K562 (cell line): ENCODE results near the gene BCAR3. TPM values are rescaled to one million over a fixed set of nuclear protein-coding genes. Genes with fewer than 3 reads are reported as not detected.

Experiments
- CCNT2 ChIP-seq: IDR thresholded peaks from 2 replicates; pipeline ENCODE4 v1.6.1; 2011; ENCODE audit warnings: borderline replicate concordance, low read depth, mild to moderate bottlenecking, moderate library complexity, mixed read lengths, low read length; ENCODE audit not compliant: insufficient read length; ENCODE audit errors: extremely low read depth
- CHD1 ChIP-seq: fragments of 200-600 bp; sonication (generic); IDR thresholded peaks from one replicate; pipeline ENCODE4 v1.6.1; 2012; ENCODE audit warnings: mild to moderate bottlenecking, moderate library complexity, low read length, inconsistent platforms
- E2F4 ChIP-seq: sonication (generic); formaldehyde crosslinking; IDR thresholded peaks from 2 replicates; pipeline ENCODE4 v1.8.0; 2022; ENCODE audit warnings: mild to moderate bottlenecking, low read depth, missing genetic modification reagents
- FOXJ2 ChIP-seq: fragments of 200-800 bp; sonication (Bioruptor generic); IDR thresholded peaks from 2 replicates; pipeline ENCODE4 v1.6.1; 2016; ENCODE audit warnings: missing genetic modification characterization, missing compliant biosample characterization
- GABPB2 ChIP-seq: fragments of 250-450 bp; sonication (Bioruptor Pico); conservative IDR thresholded peaks from 2 replicates; pipeline ENCODE4 v1.5.1; 2021; ENCODE audit warnings: mild to moderate bottlenecking
- HDGF ChIP-seq: fragments of 450-650 bp; IDR thresholded peaks from 2 replicates; pipeline ENCODE4 v1.6.1; 2016
- KDM2B ChIP-seq: fragments of 250-450 bp; sonication (Bioruptor Pico); IDR thresholded peaks from 2 replicates; pipeline ENCODE4 v1.8.0; 2021; ENCODE audit warnings: mild to moderate bottlenecking, moderate library complexity
- LEF1 ChIP-seq: fragments of 450-650 bp; IDR thresholded peaks from 2 replicates; pipeline ENCODE4 v1.6.1; 2016; ENCODE audit warnings: mild to moderate bottlenecking
- MECOM ChIP-seq: fragments of 250-450 bp; sonication (Bioruptor Pico); IDR thresholded peaks from 2 replicates; pipeline ENCODE4 v1.8.0; 2022; ENCODE audit warnings: inconsistent platforms
- MIER1 ChIP-seq: fragments of 450-650 bp; IDR thresholded peaks from 2 replicates; pipeline ENCODE4 v1.6.1; 2016; ENCODE audit warnings: antibody characterized with exemption, mild to moderate bottlenecking, low read depth
- PHB2 ChIP-seq: fragments of 450-650 bp; IDR thresholded peaks from 2 replicates; pipeline ENCODE4 v1.6.1; 2017; ENCODE audit warnings: low read depth
- PKNOX1 ChIP-seq: fragments of 450-650 bp; IDR thresholded peaks from 2 replicates; pipeline ENCODE4 v1.6.1; 2016
- PTTG1 ChIP-seq: fragments of 450-650 bp; IDR thresholded peaks from 2 replicates; pipeline ENCODE4 v1.6.1; 2016; ENCODE audit warnings: low read depth, mild to moderate bottlenecking, missing genetic modification characterization, missing compliant biosample characterization
- RHOXF2B ChIP-seq: fragments of 250-450 bp; sonication (Bioruptor Pico); conservative IDR thresholded peaks from 2 replicates; pipeline ENCODE4 v1.5.1; 2021
- SMARCC2 ChIP-seq: fragments of 450-650 bp; IDR thresholded peaks from 2 replicates; pipeline ENCODE4 v1.6.1; 2017; ENCODE audit warnings: antibody characterized with exemption, moderate library complexity, mild to moderate bottlenecking, low read depth
- TBP ChIP-seq: optimal IDR thresholded peaks from 2 replicates; pipeline ENCODE3; 2011; ENCODE audit warnings: low read depth, low read length, improper control_type of control experiment
- TOE1 ChIP-seq, 2 experiments: fragments of 450-650 bp in 1 of 2; sonication (generic) in 1 of 2; formaldehyde crosslinking in 1 of 2; IDR thresholded peaks; 2 replicates each; pipeline versions ENCODE4 v1.7.1 to v1.8.0; 2016 to 2022; ENCODE audit warnings: borderline replicate concordance in 2 of 2, mild to moderate bottlenecking in 2 of 2, antibody characterized with exemption in 1 of 2, inconsistent platforms in 1 of 2, low read depth in 1 of 2, missing genetic modification reagents in 1 of 2, moderate library complexity in 1 of 2
- TRIM25 ChIP-seq: fragments of 450-650 bp; IDR thresholded peaks from 2 replicates; pipeline ENCODE4 v1.7.0; 2016; ENCODE audit warnings: borderline replicate concordance
- XRCC4 ChIP-seq: IDR thresholded peaks from one replicate; pipeline ENCODE4 v1.6.1; 2011; ENCODE audit not compliant: insufficient read depth, insufficient read length; ENCODE audit errors: extremely low read depth
- ZBTB33 ChIP-seq: sonication (generic); formaldehyde crosslinking; IDR thresholded peaks from 2 replicates; pipeline ENCODE4 v1.8.1; 2023; ENCODE audit warnings: mild to moderate bottlenecking, missing genetic modification reagents
- ZNF184 ChIP-seq: sonication (generic); formaldehyde crosslinking; IDR thresholded peaks from 2 replicates; pipeline ENCODE4 v1.5.0; 2020; ENCODE audit warnings: missing genetic modification reagents
- ZNF224 ChIP-seq: sonication (generic); formaldehyde crosslinking; IDR thresholded peaks from 2 replicates; pipeline ENCODE4 v1.8.0; 2022; ENCODE audit warnings: mild to moderate bottlenecking, missing genetic modification reagents
- ZNF274 ChIP-seq: IDR thresholded peaks from 2 replicates; pipeline ENCODE4 v1.6.1; 2011; ENCODE audit warnings: low read depth, mild to moderate bottlenecking, low read length, moderate library complexity, borderline replicate concordance
- polyA plus RNA-seq, 8 experiments: library from polyadenylated mRNA; depleted of rRNA in 4 of 8; stranded (reverse) in 5 of 8; unstranded in 3 of 8; fragments of >200 nt; fragmentation: Nextera tagmentation in 2 of 8; fragmentation: Illumina TruSeq in 1 of 8; extraction: Ambion mirVana in 2 of 8; extraction: Trizol in 1 of 8; gene quantifications; 2 replicates each; pipeline versions ENCODE4 v1.2.1 to v1.2.3, GENCODE V29; 2011 to 2014; ENCODE audit warnings: inconsistent platforms in 1 of 8, missing spikeins in 1 of 8
- total RNA-seq, 7 experiments: library from RNA; depleted of rRNA in 6 of 7; stranded (reverse); fragments of >200 nt in 6 of 7; fragmentation: Illumina TruSeq in 2 of 7; extraction: Trizol in 2 of 7; gene quantifications; 2 replicates each; pipeline versions ENCODE4 v1.2.1 to v1.2.3, GENCODE V29; 2011 to 2021; ENCODE audit warnings: low replicate concordance in 1 of 7

The BCAR3 gene
- total and polyA plus RNA-seq, 9 of the 15 experiments (the other 6 are each of a cell fraction or from before 2014, with no cell fraction given) = 1.8 to 6.3 (median 3.8) TPM

- TF ChIP-seq ZNF184 (CRISPR knock-in tag) (no peak), MIER1 (peak; percentile 22; the same call in 1 of the 2 replicates), SMARCC2 (peak; percentile 97), ZNF224 (no peak), TOE1 (IDR thresholded peaks at IDR 0.05; ENCODE audit: borderline replicate concordance) (peak; percentile 82), TOE1 (CRISPR knock-in tag; IDR thresholded peaks at IDR 0.05; ENCODE audit: borderline replicate concordance, low read depth) (no peak), LEF1 (peak; percentile 93), CCNT2 (peak; percentile 72), MECOM (CRISPR knock-in tag) (no peak), RHOXF2B (CRISPR knock-in tag) (no peak), E2F4 (CRISPR knock-in tag) (no peak), HDGF (no peak), ZNF274 (no peak), PTTG1 (tag) (no peak), FOXJ2 (peak; percentile 64; the same call in 1 of the 2 replicates), CHD1 (no peak), GABPB2 (CRISPR knock-in tag) (no peak), ZBTB33 (CRISPR knock-in tag) (peak; percentile 77), KDM2B (CRISPR knock-in tag) (no peak), PHB2 (peak; percentile 31; the same call in 1 of the 2 replicates), PKNOX1 (peak; percentile 68), TBP (peak; percentile 67), TRIM25 (no peak), XRCC4 (no peak)
Observed at GRCh38 chr1:93567255-93567918, 114.2 kb downstream of the BCAR3 start (continued).
